Measurements from ENCODE around the gene SPPL3.

The SPPL3 gene

GRCh38 chr12:120719496-120720233, 184.5 kb downstream of the SPPL3 start:
- DNase-seq: no peak

- DNase-seq: no peak
Observed at GRCh38 chr12:120719072-120719471, 185.1 kb downstream of the SPPL3 start.

GRCh38 chr12:120718055-120718454, 186.1 kb downstream of the SPPL3 start:
- no peak for DNase-seq

GRCh38 chr12:120713861-120714482, 190.2 kb downstream of the SPPL3 start:
- peak; percentile 77 for DNase-seq

GRCh38 chr12:120712610-120713009, 191.5 kb downstream of the SPPL3 start:
- no peak for DNase-seq
